Measurements from ENCODE around the gene RAB40B. TPM values are rescaled to one million over a fixed set of nuclear protein-coding genes. Genes with fewer than 3 reads are reported as not detected.

The RAB40B gene
- total RNA-seq, 1 donor from 2014 or later, result 18.9 TPM

GRCh38 chr17:82716203-82717010 lies 17.9 kb upstream of the RAB40B start, which contains the start of gene FN3KRP:
FN3KRP (plus strand) TSS chr17:82716706; CDS start chr17:82716756, 50 bp downstream.
- peak; percentile 89 for DNase-seq (ENCODE audit: low spot score)

- no peak for DNase-seq (ENCODE audit: low spot score)
These were observed 14.7 kb upstream of the RAB40B start for GRCh38 chr17:82713071-82713723.

GRCh38 chr17:82710499-82711232 lies 12.2 kb upstream of the RAB40B start:
- DNase-seq (ENCODE audit: low spot score), result no peak

- DNase-seq (ENCODE audit: low spot score), result no peak
These were observed 11.4 kb upstream of the RAB40B start for GRCh38 chr17:82709676-82710498.

- DNase-seq (ENCODE audit: low spot score), result no peak
These were observed 10.7 kb upstream of the RAB40B start for GRCh38 chr17:82709024-82709675.

GRCh38 chr17:82705756-82706155 lies 7.3 kb upstream of the RAB40B start:
- no peak for DNase-seq (ENCODE audit: low spot score)

GRCh38 chr17:82704886-82705285 lies 6.4 kb upstream of the RAB40B start:
- DNase-seq (ENCODE audit: low spot score), result no peak

- DNase-seq (ENCODE audit: low spot score), result no peak
These were observed 5.7 kb upstream of the RAB40B start for GRCh38 chr17:82703935-82704865.

GRCh38 chr17:82703036-82703745 lies 4.7 kb upstream of the RAB40B start:
- no peak for DNase-seq (ENCODE audit: low spot score)

- DNase-seq (ENCODE audit: low spot score), result no peak
These were observed 3.9 kb upstream of the RAB40B start for GRCh38 chr17:82702231-82702927.

- no peak for DNase-seq (ENCODE audit: low spot score)
These were observed 1.1 kb upstream of the RAB40B start for GRCh38 chr17:82699551-82699950.

GRCh38 chr17:82698974-82699442 lies 510 bp upstream of the RAB40B start:
- DNase-seq (ENCODE audit: low spot score), result no peak

- DNase-seq (ENCODE audit: low spot score), result no peak
These were observed 762 bp downstream of the RAB40B start for GRCh38 chr17:82697808-82698064.

GRCh38 chr17:82696916-82697807 lies 1.3 kb downstream of the RAB40B start:
- no peak for DNase-seq (ENCODE audit: low spot score)

- DNase-seq (ENCODE audit: low spot score), result no peak
These were observed 2.2 kb downstream of the RAB40B start for GRCh38 chr17:82696259-82696658.

- DNase-seq (ENCODE audit: low spot score), result no peak
These were observed 3.9 kb downstream of the RAB40B start for GRCh38 chr17:82694647-82695046.

- DNase-seq (ENCODE audit: low spot score), result no peak
These were observed 5.2 kb downstream of the RAB40B start for GRCh38 chr17:82693168-82693867.
